Posterior cingulate gyrus (tissue), 11 donors: ENCODE results near the gene SLAMF8.

ENCODE experiments used
- DNase-seq, 10 donors: peaks; one replicate each; pipeline versions ENCODE4 v3.0.0 to v3.0.0-alpha.2; 2020 to 2021; ENCODE audit warnings: mixed read lengths in 3 of 10
- intact Hi-C: fragments of 100-400 bp; cut with DNase I; formaldehyde crosslinking; loops from one replicate; pipeline ENCODE4 v1.15.1; 2023

Gene SLAMF8

GRCh38 chr1:159866905-159867663 lies 40.4 kb downstream of the SLAMF8 start:
- intact Hi-C loops: no loop called here
- peak in 1 of 10 donors; percentile 26 for DNase-seq

- DNase-seq: peak in 1 of 10 donors; percentile 37
- intact Hi-C loops: no loop called here
Observed at GRCh38 chr1:159867664-159868026, 41.0 kb downstream of the SLAMF8 start.

GRCh38 chr1:159868766-159869165 lies 42.1 kb downstream of the SLAMF8 start:
- intact Hi-C loops: no loop called here
- peak in 1 of 10 donors; percentile 29 for DNase-seq

GRCh38 chr1:159869173-159869572 lies 42.5 kb downstream of the SLAMF8 start:
- peak in 1 of 10 donors; percentile 66 for DNase-seq
- intact Hi-C loops: no loop called here

GRCh38 chr1:159869607-159870006 lies 42.9 kb downstream of the SLAMF8 start:
- intact Hi-C loops: no loop called here
- DNase-seq: no peak

- DNase-seq: peak in 1 of 10 donors; percentile 33
- intact Hi-C loops: no loop called here
Observed at GRCh38 chr1:159870704-159871103, 44.0 kb downstream of the SLAMF8 start.

GRCh38 chr1:159872891-159873290 lies 46.2 kb downstream of the SLAMF8 start:
- intact Hi-C loops: no loop called here
- peak in 1 of 10 donors; percentile 60 for DNase-seq

GRCh38 chr1:159873530-159874143 lies 47.0 kb downstream of the SLAMF8 start:
- intact Hi-C loops: no loop called here
- DNase-seq: no peak

GRCh38 chr1:159877695-159878444 lies 51.2 kb downstream of the SLAMF8 start:
- intact Hi-C loops: no loop called here
- DNase-seq: no peak

GRCh38 chr1:159879136-159879535 lies 52.5 kb downstream of the SLAMF8 start:
- no peak for DNase-seq
- intact Hi-C loops: no loop called here

GRCh38 chr1:159879977-159880376 lies 53.3 kb downstream of the SLAMF8 start:
- intact Hi-C loops: no loop called here
- DNase-seq: no peak

- intact Hi-C loops: no loop called here
Observed at GRCh38 chr1:159880430-159880829, 53.8 kb downstream of the SLAMF8 start.

GRCh38 chr1:159881622-159882526 lies 55.2 kb downstream of the SLAMF8 start:
- peak in 1 of 10 donors; percentile 22 for DNase-seq
- intact Hi-C loops: no loop called here

More at GRCh38 chr1:159880430-159880829, 53.8 kb downstream of the SLAMF8 start:
- DNase-seq: no peak

- no peak for DNase-seq
- intact Hi-C loops: no loop called here
Observed at GRCh38 chr1:159882527-159882862, 55.8 kb downstream of the SLAMF8 start.

- no peak for DNase-seq
- intact Hi-C loops: no loop called here
Observed at GRCh38 chr1:159883134-159883533, 56.5 kb downstream of the SLAMF8 start.

GRCh38 chr1:159884296-159884695 lies 57.6 kb downstream of the SLAMF8 start:
- no peak for DNase-seq
- intact Hi-C loops: no loop called here
